ENCODE measurements around the gene SLC7A6OS.

DNA sequence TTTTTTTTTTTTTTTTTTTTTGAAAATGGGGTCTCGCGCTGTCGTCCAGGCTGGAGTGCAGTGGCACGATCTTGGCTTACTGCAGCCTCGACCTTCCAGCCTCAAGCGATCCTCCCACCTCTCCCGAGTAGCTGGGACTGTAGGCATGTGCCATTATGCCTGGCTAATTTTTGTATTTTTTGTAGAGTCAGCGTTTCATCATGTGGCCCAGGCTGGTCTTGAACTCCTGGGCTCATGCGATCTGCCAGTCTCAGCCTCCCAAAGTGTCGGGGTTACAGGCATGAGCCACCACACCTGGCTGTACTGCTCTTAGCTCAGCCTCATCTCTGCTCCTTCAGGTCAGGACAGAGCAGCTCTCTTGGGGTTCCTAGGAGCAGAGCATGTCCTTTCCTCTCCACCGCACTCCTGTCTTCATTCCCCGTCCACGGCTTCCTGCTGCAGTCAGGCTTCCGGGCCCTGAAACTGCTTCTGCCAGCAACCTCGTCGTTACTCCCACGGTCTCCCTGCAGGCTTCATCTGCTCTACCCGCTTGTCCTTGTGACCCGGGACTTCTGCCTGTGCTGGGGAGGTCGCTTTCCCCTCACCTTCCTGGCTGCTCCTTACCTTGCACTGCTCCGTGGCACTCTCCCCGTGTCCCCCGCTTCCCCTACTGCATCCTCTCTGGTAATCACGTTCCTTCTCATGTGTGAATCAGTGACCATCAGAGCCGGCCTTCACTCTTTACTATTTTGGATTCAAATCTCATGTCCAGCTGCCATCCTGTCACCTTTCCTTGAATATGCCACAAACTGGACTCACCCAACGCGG, 38.1 kb upstream of the SLC7A6OS start:
- TF ChIP-seq EZH2phosphoT487 (IDR thresholded peaks at IDR 0.05; ENCODE audit: insufficient read depth, low read depth) (no peak), EZH2 (IDR thresholded peaks at IDR 0.05; ENCODE audit: insufficient read depth, poor library complexity, severe bottlenecking) (no peak)
